HUES6 (cell line): ENCODE results near the gene ESRRB.

ENCODE experiments used
- H3K27ac ChIP-seq: 2 replicates; pipeline ENCODE4 v1.7.0; 2013; ENCODE audit warnings: low read depth, mild to moderate bottlenecking, low read length, inconsistent platforms
- H3K27me3 ChIP-seq: 2 replicates; pipeline ENCODE4 v1.6.1; 2013; ENCODE audit warnings: low read length; ENCODE audit not compliant: control insufficient read depth, insufficient read depth
- H3K36me3 ChIP-seq: 2 replicates; pipeline ENCODE4 v1.6.1; 2013; ENCODE audit warnings: low read length; ENCODE audit not compliant: control insufficient read depth, insufficient read depth
- H3K4me1 ChIP-seq: 2 replicates; pipeline ENCODE4 v1.6.1; 2013; ENCODE audit warnings: low read length; ENCODE audit not compliant: control insufficient read depth, insufficient read depth
- H3K4me3 ChIP-seq: 2 replicates; pipeline ENCODE4 v1.5.1; 2013; ENCODE audit warnings: low read depth, low read length
- H3K9ac ChIP-seq: one replicate; pipeline ENCODE4 v1.6.1; 2013; ENCODE audit warnings: mild to moderate bottlenecking, low read length
- H3K9me3 ChIP-seq: 2 replicates; pipeline ENCODE4 v1.6.1; 2013; ENCODE audit warnings: low read depth, low read length; ENCODE audit not compliant: control insufficient read depth, insufficient read depth

ESRRB gene

DNA sequence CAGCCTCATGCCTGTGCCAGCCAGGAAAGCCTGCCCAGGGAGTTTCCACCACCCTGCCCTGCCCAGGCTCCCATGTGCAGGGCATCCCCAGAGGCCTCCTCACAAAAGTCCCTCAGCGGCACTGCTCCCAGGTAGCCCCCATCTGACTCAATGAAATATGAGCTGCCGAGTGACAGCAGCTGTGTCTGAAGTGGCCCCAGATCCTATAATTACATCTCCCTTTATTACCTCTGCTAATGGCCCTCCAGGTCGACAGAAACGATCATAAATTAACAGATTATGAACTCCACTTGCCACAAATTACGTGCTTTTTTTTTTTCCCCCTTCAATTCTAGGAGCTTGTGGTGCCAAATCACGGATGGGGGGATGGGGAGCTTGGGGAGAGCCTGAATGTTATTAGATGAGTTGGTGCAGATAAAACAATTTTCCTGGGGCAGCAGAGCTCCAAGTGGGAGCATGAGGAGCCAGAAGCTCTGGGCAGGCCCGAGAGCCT lies 110.4 kb downstream of the ESRRB start:
- no peak overlapping the region for H3K4me3 ChIP-seq
- no peaks in the 10 kb centered on the region for H3K9me3 ChIP-seq
- H3K4me1 ChIP-seq = peaks cover 10% of the 10 kb centered on the region; the same call in 1 of the 2 replicates
- H3K9ac ChIP-seq = no peak overlapping the region
- no peaks in the 10 kb centered on the region for H3K36me3 ChIP-seq
- H3K27ac ChIP-seq = no peak overlapping the region
- no peaks in the 10 kb centered on the region for H3K27me3 ChIP-seq

DNA sequence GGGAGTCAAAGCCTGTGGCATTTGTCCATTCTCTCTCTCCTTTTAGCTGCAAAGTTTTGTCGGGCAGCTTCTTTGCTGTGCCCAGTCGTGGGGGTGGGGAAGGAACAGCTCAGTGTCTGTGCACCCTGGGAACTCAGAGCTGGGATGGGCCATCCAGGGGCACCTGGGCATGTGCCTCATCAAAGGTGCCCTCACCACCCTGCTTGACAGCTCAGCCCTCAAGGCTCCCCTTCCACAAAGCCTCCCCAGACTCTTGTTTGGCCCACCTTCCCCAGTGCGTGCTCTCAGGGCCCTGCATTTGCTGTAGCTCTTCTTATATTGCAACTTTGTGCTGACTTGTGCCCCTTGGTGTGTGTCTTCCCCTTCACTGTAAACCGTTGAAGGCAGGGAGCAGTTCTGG lies 112.6 kb downstream of the ESRRB start:
- no peak overlapping the region for H3K9ac ChIP-seq
- no peaks in the 10 kb centered on the region for H3K27me3 ChIP-seq
- peaks cover 10% of the 10 kb centered on the region; the same call in 1 of the 2 replicates for H3K4me1 ChIP-seq
- no peaks in the 10 kb centered on the region for H3K36me3 ChIP-seq
- no peak overlapping the region for H3K27ac ChIP-seq
- H3K4me3 ChIP-seq = no peak overlapping the region
- no peaks in the 10 kb centered on the region for H3K9me3 ChIP-seq

DNA sequence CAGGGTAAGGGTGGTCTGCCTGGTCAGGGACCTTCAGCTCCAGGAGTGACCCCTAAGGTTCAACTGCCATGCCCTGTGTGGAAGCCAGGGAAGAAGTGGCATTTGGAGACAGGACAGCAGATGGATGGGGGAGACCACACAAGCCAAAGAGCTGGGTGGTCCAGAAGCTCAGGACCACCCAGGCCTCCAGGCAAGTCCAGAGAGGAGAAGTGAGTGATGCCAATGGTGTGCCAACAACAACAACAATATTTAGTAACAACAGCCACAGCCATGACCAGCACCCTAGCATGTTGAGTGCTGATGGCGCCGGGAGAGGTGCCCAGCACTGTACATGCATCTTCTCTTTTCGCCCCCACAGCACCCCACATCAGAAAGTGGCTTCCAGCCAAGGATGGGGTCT lies 113.7 kb downstream of the ESRRB start:
- H3K4me3 ChIP-seq = no peak overlapping the region
- peaks cover 10% of the 10 kb centered on the region; the same call in 1 of the 2 replicates for H3K4me1 ChIP-seq
- H3K27ac ChIP-seq = no peak overlapping the region
- no peaks in the 10 kb centered on the region for H3K27me3 ChIP-seq
- H3K9ac ChIP-seq = no peak overlapping the region
- no peaks in the 10 kb centered on the region for H3K9me3 ChIP-seq
- no peaks in the 10 kb centered on the region for H3K36me3 ChIP-seq

DNA sequence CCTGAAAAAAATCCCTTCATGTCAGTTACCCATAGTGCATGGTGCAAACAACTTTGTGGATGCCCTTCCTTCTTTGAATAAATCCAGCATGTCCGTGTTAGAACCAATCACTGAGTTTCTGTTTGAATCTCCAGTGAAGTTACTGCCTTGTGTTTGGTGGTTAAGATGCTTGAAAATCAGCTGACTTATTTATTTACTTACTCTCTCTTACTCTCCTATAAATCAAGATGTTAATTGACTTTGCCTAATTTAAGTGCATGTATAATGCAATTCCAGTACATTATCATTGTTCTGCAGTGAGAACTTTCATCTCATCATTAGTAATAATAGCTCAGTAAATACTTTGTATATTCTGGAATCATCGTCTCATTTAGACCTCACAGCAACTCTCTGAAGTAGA lies 114.2 kb downstream of the ESRRB start:
- Histone ChIP-seq H3K4me3 (no peak overlapping the region), H3K9ac (no peak overlapping the region), H3K4me1 (peaks cover 10% of the 10 kb centered on the region; the same call in 1 of the 2 replicates), H3K27me3 (no peaks in the 10 kb centered on the region), H3K36me3 (no peaks in the 10 kb centered on the region), H3K9me3 (no peaks in the 10 kb centered on the region), H3K27ac (no peak overlapping the region)

DNA sequence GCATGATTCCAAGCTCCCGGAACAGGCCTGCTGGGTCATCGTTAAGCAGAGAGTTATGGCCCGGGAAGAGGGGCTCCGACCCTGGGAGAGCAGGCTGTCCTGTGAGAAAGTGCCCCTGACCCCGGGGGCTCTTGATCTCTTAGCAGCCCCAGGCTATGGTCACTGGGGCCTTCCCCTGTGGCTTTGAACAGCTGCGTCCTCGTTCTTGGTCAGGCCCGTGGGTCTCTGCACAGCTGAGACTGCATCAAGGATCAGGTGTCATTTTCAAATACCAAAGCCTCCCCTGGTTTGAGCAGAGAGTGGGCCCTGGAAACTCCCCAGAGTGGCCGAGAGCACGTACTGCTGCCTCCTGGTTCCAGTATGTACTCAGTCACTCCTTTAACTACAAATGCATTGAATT lies 114.8 kb downstream of the ESRRB start:
- H3K27me3 ChIP-seq = no peaks in the 10 kb centered on the region
- no peak overlapping the region for H3K9ac ChIP-seq
- H3K36me3 ChIP-seq = no peaks in the 10 kb centered on the region
- no peaks in the 10 kb centered on the region for H3K9me3 ChIP-seq
- peaks cover 10% of the 10 kb centered on the region; the same call in 1 of the 2 replicates for H3K4me1 ChIP-seq
- no peak overlapping the region for H3K4me3 ChIP-seq
- H3K27ac ChIP-seq = no peak overlapping the region

DNA sequence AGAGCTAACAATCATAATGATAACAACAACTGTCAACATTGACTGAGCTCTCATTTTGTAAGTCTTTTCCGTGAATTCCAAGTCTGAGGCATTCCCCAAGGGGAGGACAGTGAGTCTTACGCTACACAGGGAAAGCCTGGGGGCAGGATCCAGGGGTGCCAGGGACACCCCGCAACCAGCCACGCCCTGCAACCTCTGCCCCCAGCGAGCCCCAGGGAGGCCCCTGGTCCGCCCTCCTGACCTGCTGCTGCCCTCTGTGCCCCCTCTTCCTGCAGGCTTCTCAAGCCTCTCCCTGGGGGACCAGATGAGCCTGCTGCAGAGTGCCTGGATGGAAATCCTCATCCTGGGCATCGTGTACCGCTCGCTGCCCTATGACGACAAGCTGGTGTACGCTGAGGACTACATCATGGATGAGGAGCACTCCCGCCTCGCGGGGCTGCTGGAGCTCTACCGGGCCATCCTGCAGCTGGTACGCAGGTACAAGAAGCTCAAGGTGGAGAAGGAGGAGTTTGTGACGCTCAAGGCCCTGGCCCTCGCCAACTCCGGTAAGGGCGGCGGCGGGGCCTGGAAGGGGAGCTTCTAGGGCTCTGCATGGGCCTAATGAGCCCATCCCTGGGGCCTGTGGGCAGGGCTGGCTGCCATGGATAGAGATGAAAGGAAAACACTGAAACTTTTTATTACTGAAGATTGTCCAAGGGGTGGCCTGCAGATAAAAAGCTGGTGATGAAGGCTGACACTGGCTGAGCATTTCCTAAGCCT lies 115.4 kb downstream of the ESRRB start:
- Histone ChIP-seq H3K36me3 (no peaks in the 10 kb centered on the region), H3K27me3 (no peaks in the 10 kb centered on the region), H3K4me1 (peaks cover 7% of the 10 kb centered on the region; the same call in 1 of the 2 replicates), H3K27ac (no peak overlapping the region), H3K9ac (no peak overlapping the region), H3K4me3 (no peak overlapping the region), H3K9me3 (no peaks in the 10 kb centered on the region)

DNA sequence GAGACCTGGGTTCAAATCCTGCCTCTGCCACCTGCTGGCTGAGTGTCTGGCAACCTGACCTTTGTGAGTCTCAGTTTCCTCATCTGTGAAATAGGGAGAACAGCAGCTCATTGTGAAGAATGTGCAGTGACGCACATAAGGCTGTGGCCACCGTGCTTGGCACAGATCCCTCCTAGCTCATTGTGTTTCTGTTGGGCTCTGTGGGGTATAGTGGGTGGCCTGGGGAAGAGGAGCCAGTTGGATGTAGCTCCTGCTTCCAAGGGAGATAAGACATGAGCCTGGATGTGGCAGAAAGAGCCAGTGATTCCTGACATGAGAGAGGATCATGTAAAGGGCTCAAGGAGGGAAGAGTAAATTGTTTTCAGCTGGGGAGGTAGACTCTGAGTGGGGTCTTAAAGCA lies 120.0 kb downstream of the ESRRB start:
- no peak overlapping the region for H3K4me3 ChIP-seq
- no peaks in the 10 kb centered on the region for H3K36me3 ChIP-seq
- no peak overlapping the region for H3K27ac ChIP-seq
- no peaks in the 10 kb centered on the region for H3K9me3 ChIP-seq
- no peak overlapping the region for H3K9ac ChIP-seq
- H3K4me1 ChIP-seq = no peaks in the 10 kb centered on the region
- no peaks in the 10 kb centered on the region for H3K27me3 ChIP-seq

DNA sequence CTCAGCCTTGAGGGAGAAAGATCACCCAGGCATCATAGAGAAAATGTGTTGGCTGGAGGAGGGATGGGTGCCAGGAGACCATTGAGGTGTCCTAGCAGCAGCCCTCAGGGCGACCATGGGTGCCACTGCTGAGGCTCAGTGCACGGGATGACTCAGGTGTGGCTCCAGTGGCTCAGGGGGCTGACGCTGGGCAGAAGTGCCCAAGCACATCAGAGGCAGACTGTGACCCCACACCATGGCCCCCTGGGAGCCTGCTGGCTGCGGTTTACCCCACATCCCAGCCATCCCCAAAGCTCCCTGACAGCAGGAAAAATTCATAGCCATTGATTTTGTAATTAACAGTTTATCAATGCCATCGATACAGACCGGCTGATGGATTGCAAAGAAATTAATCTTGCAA lies 120.7 kb downstream of the ESRRB start:
- H3K27me3 ChIP-seq = no peaks in the 10 kb centered on the region
- no peaks in the 10 kb centered on the region for H3K36me3 ChIP-seq
- H3K9me3 ChIP-seq = no peaks in the 10 kb centered on the region
- no peaks in the 10 kb centered on the region for H3K4me1 ChIP-seq
- H3K9ac ChIP-seq = no peak overlapping the region
- no peak overlapping the region for H3K27ac ChIP-seq
- no peak overlapping the region for H3K4me3 ChIP-seq

DNA sequence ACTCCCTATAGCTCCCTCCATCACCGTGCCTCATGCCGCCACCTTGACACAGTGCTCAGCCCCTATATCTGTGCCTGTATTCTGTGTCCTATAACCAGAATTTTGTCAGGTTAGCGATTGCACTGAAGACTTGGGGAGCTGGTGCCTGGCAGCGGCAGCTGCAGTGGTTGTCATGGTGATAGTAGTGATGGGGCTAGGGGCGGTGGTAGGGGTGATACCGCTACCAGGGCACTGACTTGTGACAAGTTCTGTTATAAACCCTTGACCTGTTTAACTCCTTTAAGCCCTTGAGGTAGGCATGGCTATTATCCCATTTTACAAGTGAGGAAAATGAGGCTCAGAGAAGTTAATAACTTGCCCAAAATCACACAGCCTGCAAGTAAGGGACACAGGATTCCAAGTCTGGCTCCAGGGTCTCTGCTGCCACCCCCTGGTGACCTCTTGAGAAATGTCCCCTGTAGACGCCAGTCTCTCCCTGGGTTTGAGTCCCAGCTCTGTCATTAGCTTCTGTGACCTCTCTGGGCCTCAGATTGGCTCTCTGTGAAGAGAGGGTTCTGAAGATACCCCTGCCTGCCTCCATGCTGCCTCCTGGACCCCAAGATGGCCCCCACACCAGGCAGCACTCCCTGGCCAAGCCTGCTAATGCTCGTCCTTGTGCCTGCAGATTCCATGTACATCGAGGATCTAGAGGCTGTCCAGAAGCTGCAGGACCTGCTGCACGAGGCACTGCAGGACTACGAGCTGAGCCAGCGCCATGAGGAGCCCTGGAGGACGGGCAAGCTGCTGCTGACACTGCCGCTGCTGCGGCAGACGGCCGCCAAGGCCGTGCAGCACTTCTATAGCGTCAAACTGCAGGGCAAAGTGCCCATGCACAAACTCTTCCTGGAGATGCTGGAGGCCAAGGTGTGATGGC lies 121.9 kb downstream of the ESRRB start:
- H3K4me3 ChIP-seq = no peak overlapping the region
- no peaks in the 10 kb centered on the region for H3K36me3 ChIP-seq
- no peak overlapping the region for H3K9ac ChIP-seq
- H3K27ac ChIP-seq = no peak overlapping the region
- no peaks in the 10 kb centered on the region for H3K27me3 ChIP-seq
- H3K9me3 ChIP-seq = no peaks in the 10 kb centered on the region
- no peaks in the 10 kb centered on the region for H3K4me1 ChIP-seq

DNA sequence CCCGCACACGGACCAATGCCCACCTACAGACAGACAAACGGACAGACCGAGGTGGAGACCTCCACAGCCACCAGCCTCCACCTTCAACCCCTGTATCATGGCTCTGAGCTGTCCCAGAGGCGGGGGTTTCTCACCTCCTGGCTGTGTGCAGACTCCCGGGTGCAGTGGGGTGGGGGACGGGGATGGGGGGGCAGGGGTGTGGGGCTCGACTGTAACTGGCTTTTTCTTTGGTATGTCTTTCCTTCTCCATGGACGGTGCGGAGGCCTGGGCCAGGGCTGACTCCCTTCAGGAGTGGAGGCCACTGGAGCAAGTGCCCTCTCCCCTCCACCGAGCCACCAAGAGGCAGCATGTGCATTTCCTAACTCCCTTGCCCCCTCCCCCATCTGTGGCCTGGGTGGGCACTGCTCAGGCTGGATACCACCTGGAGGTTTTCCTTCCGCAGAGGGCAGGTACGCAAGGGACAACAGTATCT lies 122.6 kb downstream of the ESRRB start:
- Histone ChIP-seq H3K27ac (no peak overlapping the region), H3K9me3 (no peaks in the 10 kb centered on the region), H3K36me3 (no peaks in the 10 kb centered on the region), H3K9ac (no peak overlapping the region), H3K27me3 (no peaks in the 10 kb centered on the region), H3K4me1 (no peaks in the 10 kb centered on the region), H3K4me3 (no peak overlapping the region)

DNA sequence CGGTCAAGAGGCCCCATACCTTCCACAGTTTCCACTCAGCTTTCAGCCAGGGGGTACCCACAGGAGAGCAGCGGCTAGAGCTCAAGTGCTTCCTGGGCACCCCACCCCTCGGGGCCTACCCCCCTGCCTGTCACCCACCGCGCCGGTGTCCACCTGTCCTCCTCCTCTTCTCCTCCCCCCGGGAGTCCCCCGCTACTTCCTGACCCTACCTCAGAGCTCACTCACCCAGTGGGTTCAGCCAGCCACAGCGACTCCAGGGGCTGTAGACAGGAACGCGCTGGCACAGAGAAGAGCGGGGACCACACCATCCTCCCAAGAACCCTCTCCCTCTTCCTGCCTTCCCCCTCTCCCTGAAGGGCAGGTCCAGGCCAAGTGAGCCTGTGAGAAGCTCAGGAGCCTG lies 123.0 kb downstream of the ESRRB start:
- Histone ChIP-seq H3K27ac (no peak overlapping the region), H3K4me3 (no peak overlapping the region), H3K9ac (no peak overlapping the region), H3K4me1 (no peaks in the 10 kb centered on the region), H3K27me3 (no peaks in the 10 kb centered on the region), H3K36me3 (no peaks in the 10 kb centered on the region), H3K9me3 (no peaks in the 10 kb centered on the region)
